Duodenal mucosa (tissue), 2 donors: ENCODE measurements around the gene SLC35D1.

Source experiments
- H3K27ac ChIP-seq: one replicate; pipeline ENCODE4 v1.7.0; 2013; ENCODE audit warnings: low read depth, low read length
- H3K27me3 ChIP-seq, 2 donors: one replicate each; pipeline ENCODE4 v1.7.0; 2013; ENCODE audit warnings: low read length in 2 of 2, control low read depth in 1 of 2; ENCODE audit not compliant: insufficient read depth in 2 of 2, control insufficient read depth in 1 of 2
- H3K36me3 ChIP-seq, 2 donors: one replicate each; pipeline ENCODE4 v1.7.0; 2013; ENCODE audit warnings: low read length in 2 of 2, control low read depth in 1 of 2; ENCODE audit not compliant: insufficient read depth in 2 of 2, control insufficient read depth in 1 of 2
- H3K4me1 ChIP-seq, 2 donors: one replicate each; pipeline ENCODE4 v1.7.0; 2013; ENCODE audit warnings: low read length in 2 of 2, control low read depth in 1 of 2; ENCODE audit not compliant: insufficient read depth in 2 of 2, control insufficient read depth in 1 of 2
- H3K4me3 ChIP-seq, 2 donors: one replicate each; pipeline ENCODE4 v1.7.0; 2013; ENCODE audit warnings: low read length in 2 of 2, low read depth in 1 of 2
- H3K9ac ChIP-seq, 2 donors: one replicate each; pipeline ENCODE4 v1.7.0; 2013; ENCODE audit warnings: low read length in 2 of 2, low read depth in 1 of 2
- H3K9me3 ChIP-seq, 2 donors: one replicate each; pipeline ENCODE4 v1.7.0; 2013; ENCODE audit warnings: low read length in 2 of 2, control low read depth in 1 of 2; ENCODE audit not compliant: control insufficient read depth in 1 of 2

The SLC35D1 gene

GRCh38 chr1:67020765-67021164 lies 33.2 kb downstream of the SLC35D1 start:
- H3K36me3 ChIP-seq, result peaks cover 11 to 47% of the 10 kb centered on the region in 2 donors
- H3K9ac ChIP-seq, result no peak overlapping the region
- no peak overlapping the region for H3K4me3 ChIP-seq
- H3K27ac ChIP-seq, result no peak overlapping the region
- no peaks in the 10 kb centered on the region for H3K27me3 ChIP-seq
- H3K4me1 ChIP-seq, result peaks cover 6 to 9% of the 10 kb centered on the region in 2 donors
- no peaks in the 10 kb centered on the region for H3K9me3 ChIP-seq

GRCh38 chr1:67020304-67020703 lies 33.6 kb downstream of the SLC35D1 start:
- Histone ChIP-seq H3K36me3 (peaks cover 11 to 47% of the 10 kb centered on the region in 2 donors), H3K27ac (no peak overlapping the region), H3K9ac (no peak overlapping the region), H3K9me3 (no peaks in the 10 kb centered on the region), H3K4me3 (no peak overlapping the region), H3K27me3 (no peaks in the 10 kb centered on the region), H3K4me1 (peaks cover 6 to 9% of the 10 kb centered on the region in 2 donors)

GRCh38 chr1:67019600-67020136 lies 34.3 kb downstream of the SLC35D1 start:
- peaks cover 11 to 47% of the 10 kb centered on the region in 2 donors for H3K36me3 ChIP-seq
- no peak overlapping the region for H3K27ac ChIP-seq
- no peak overlapping the region for H3K9ac ChIP-seq
- no peaks in the 10 kb centered on the region for H3K9me3 ChIP-seq
- no peaks in the 10 kb centered on the region for H3K27me3 ChIP-seq
- H3K4me3 ChIP-seq, result no peak overlapping the region
- H3K4me1 ChIP-seq, result peaks cover 6 to 9% of the 10 kb centered on the region in 2 donors

GRCh38 chr1:67019121-67019520 lies 34.8 kb downstream of the SLC35D1 start:
- Histone ChIP-seq H3K27ac (no peak overlapping the region), H3K27me3 (no peaks in the 10 kb centered on the region), H3K9me3 (no peaks in the 10 kb centered on the region), H3K4me3 (no peak overlapping the region), H3K36me3 (peaks cover 11 to 47% of the 10 kb centered on the region in 2 donors), H3K9ac (no peak overlapping the region), H3K4me1 (peaks cover 6 to 9% of the 10 kb centered on the region in 2 donors)

GRCh38 chr1:67018574-67018973 lies 35.4 kb downstream of the SLC35D1 start:
- Histone ChIP-seq H3K4me1 (peaks cover 6 to 9% of the 10 kb centered on the region in 2 donors), H3K9me3 (no peaks in the 10 kb centered on the region), H3K4me3 (no peak overlapping the region), H3K36me3 (peaks cover 11 to 47% of the 10 kb centered on the region in 2 donors), H3K9ac (no peak overlapping the region), H3K27me3 (no peaks in the 10 kb centered on the region), H3K27ac (no peak overlapping the region)

- peaks cover 7 to 25% of the 10 kb centered on the region in 2 donors for H3K36me3 ChIP-seq
- no peak overlapping the region for H3K27ac ChIP-seq
- no peaks in the 10 kb centered on the region for H3K9me3 ChIP-seq
- no peaks in the 10 kb centered on the region for H3K4me1 ChIP-seq
- H3K4me3 ChIP-seq, result no peak overlapping the region
- no peaks in the 10 kb centered on the region for H3K27me3 ChIP-seq
- H3K9ac ChIP-seq, result no peak overlapping the region
Observed at GRCh38 chr1:67013573-67013972, 40.4 kb downstream of the SLC35D1 start.

GRCh38 chr1:67009792-67010191 lies 44.2 kb downstream of the SLC35D1 start:
- Histone ChIP-seq H3K4me1 (no peaks in the 10 kb centered on the region), H3K9me3 (no peaks in the 10 kb centered on the region), H3K9ac (no peak overlapping the region), H3K27ac (no peak overlapping the region), H3K36me3 (peaks cover 17 to 39% of the 10 kb centered on the region in 2 donors), H3K27me3 (no peaks in the 10 kb centered on the region), H3K4me3 (no peak overlapping the region)

GRCh38 chr1:67005068-67005467 lies 48.9 kb downstream of the SLC35D1 start:
- Histone ChIP-seq H3K36me3 (peaks cover 33 to 55% of the 10 kb centered on the region in 2 donors), H3K4me1 (no peaks in the 10 kb centered on the region), H3K4me3 (no peak overlapping the region), H3K9ac (no peak overlapping the region), H3K27me3 (no peaks in the 10 kb centered on the region), H3K9me3 (no peaks in the 10 kb centered on the region), H3K27ac (no peak overlapping the region)

- H3K27me3 ChIP-seq, result no peaks in the 10 kb centered on the region
- peaks cover 34 to 50% of the 10 kb centered on the region in 2 donors for H3K36me3 ChIP-seq
- no peak overlapping the region for H3K27ac ChIP-seq
- H3K9me3 ChIP-seq, result no peaks in the 10 kb centered on the region
- H3K9ac ChIP-seq, result no peak overlapping the region
- no peak overlapping the region for H3K4me3 ChIP-seq
- no peaks in the 10 kb centered on the region for H3K4me1 ChIP-seq
Observed at GRCh38 chr1:67004176-67004575, 49.8 kb downstream of the SLC35D1 start.

GRCh38 chr1:67001682-67002425 lies 52.1 kb downstream of the SLC35D1 start:
- Histone ChIP-seq H3K9me3 (no peaks in the 10 kb centered on the region), H3K27me3 (no peaks in the 10 kb centered on the region), H3K36me3 (peaks cover 27 to 56% of the 10 kb centered on the region in 2 donors), H3K4me3 (no peak overlapping the region), H3K4me1 (no peaks in the 10 kb centered on the region), H3K27ac (no peak overlapping the region), H3K9ac (no peak overlapping the region)
